K562 (cell line): Measurements from ENCODE around the gene CCDC33. TPM values are rescaled to one million over a fixed set of nuclear protein-coding genes. Genes with fewer than 3 reads are reported as not detected.

Experiments
- ATAC-seq: fragments of 200-7000 bp; cut with Tn5 transposase; 3 replicates; pipeline ENCODE4 v1.9.1; 2020; ENCODE audit warnings: moderate library complexity
- BruUV-seq: library from RNA; stranded (reverse); fragments of 400-500 nt; replicated peaks from 2 replicates; lab custom pipeline; 2021; lab: Mats Ljungman, UMichigan
- CTCF ChIA-PET: fragments of 300-600 bp; formaldehyde crosslinking; extraction: SDS; loops from one replicate; lab custom pipeline; 2021; ENCODE audit warnings: low intra/inter-chr PET ratio; lab: Yijun Ruan, JAX
- POLR2A ChIA-PET: fragments of 300-600, 350-650 bp; sonication (Branson Sonifier 250); formaldehyde crosslinking; extraction: SDS; loops from one replicate; lab custom pipeline; 2021; ENCODE audit warnings: antibody characterized with exemption, inconsistent platforms; lab: Yijun Ruan, JAX
- DNase-seq, 4 experiments: peaks; one replicate each; pipeline versions ENCODE4 v3.0.0 to v3.0.0-alpha.2; 2011 to 2018; ENCODE audit warnings: low spot score in 3 of 4, mixed read lengths in 3 of 4; ENCODE audit errors: extremely low read depth in 1 of 4
- FAIRE-seq: peaks from 2 replicates; lab custom pipeline; 2011; peaks lifted over from hg19 to GRCh38; lab: Jason Lieb, UNC
- H2AFZ ChIP-seq: 2 replicates; pipeline ENCODE4 v1.6.0; 2011; ENCODE audit warnings: low read depth, low read length, control low read depth, inconsistent platforms
- H3K27ac ChIP-seq: fragments of 200-600 bp; 3 replicates; pipeline ENCODE4 v1.8.0; 2011; ENCODE audit warnings: low read depth, mild to moderate bottlenecking, control low read depth, inconsistent platforms, low read length, moderate library complexity, mixed read lengths; ENCODE audit errors: extremely low read depth
- H3K27me3 ChIP-seq, 2 experiments: fragments of 300-600 bp in 1 of 2; 2 replicates in 1 of 2; 3 replicates in 1 of 2; pipeline versions ENCODE4 v1.6.0 to v1.8.0; 2011; ENCODE audit warnings: inconsistent platforms in 2 of 2, low read length in 2 of 2, mild to moderate bottlenecking in 1 of 2, mixed read lengths in 1 of 2, moderate library complexity in 1 of 2; ENCODE audit not compliant: control insufficient read depth in 2 of 2, insufficient read depth in 2 of 2
- H3K36me3 ChIP-seq: fragments of 300-600 bp; 3 replicates; pipeline ENCODE4 v1.8.0; 2011; ENCODE audit warnings: mild to moderate bottlenecking, low read length, inconsistent platforms; ENCODE audit not compliant: control insufficient read depth, insufficient read depth
- H3K4me1 ChIP-seq, 2 experiments: fragments of 200-600 bp in 1 of 2; replicated peaks in 1 of 2; 2 replicates in 1 of 2; 3 replicates in 1 of 2; pipeline versions ENCODE4 v1.5.1 to v1.8.0; 2011; ENCODE audit warnings: inconsistent platforms in 2 of 2, low read length in 2 of 2, mild to moderate bottlenecking in 1 of 2, mixed read lengths in 1 of 2, moderate library complexity in 1 of 2; ENCODE audit not compliant: control insufficient read depth in 2 of 2, insufficient read depth in 2 of 2
- H3K4me2 ChIP-seq: 2 replicates; pipeline ENCODE4 v1.6.1; 2011; ENCODE audit warnings: low read length, control low read depth, inconsistent platforms, mixed read lengths; ENCODE audit not compliant: insufficient read depth
- H3K4me3 ChIP-seq: fragments of 200-600 bp; sonication (generic), shearing (Covaris generic); 2 replicates; pipeline ENCODE4 v1.5.1; 2016; ENCODE audit warnings: control low read depth, inconsistent platforms
- H3K79me2 ChIP-seq: fragments of 200-600 bp; 3 replicates; pipeline ENCODE4 v1.8.0; 2011; ENCODE audit warnings: low read length, inconsistent platforms; ENCODE audit not compliant: control insufficient read depth, insufficient read depth
- H3K9ac ChIP-seq, 2 experiments: 2 replicates each; pipeline versions ENCODE4 v1.6.0 to v1.6.1; 2011; ENCODE audit warnings: low read depth in 2 of 2, low read length in 2 of 2, control low read depth in 1 of 2, inconsistent platforms in 1 of 2, mild to moderate bottlenecking in 1 of 2, mixed read lengths in 1 of 2; ENCODE audit not compliant: insufficient read depth in 1 of 2
- H3K9me1 ChIP-seq: one replicate; pipeline ENCODE4 v1.6.0; 2011; ENCODE audit warnings: inconsistent platforms, mild to moderate bottlenecking, low read length, moderate library complexity; ENCODE audit not compliant: control insufficient read depth, insufficient read depth
- H3K9me3 ChIP-seq: replicated peaks from 2 replicates; pipeline ENCODE4 v1.5.1; 2011; ENCODE audit warnings: low read depth, low read length, inconsistent platforms; ENCODE audit not compliant: control insufficient read depth, insufficient read depth
- H4K20me1 ChIP-seq: replicated peaks from 2 replicates; pipeline ENCODE4 v1.6.1; 2011; ENCODE audit warnings: low read length, inconsistent platforms, mixed read lengths; ENCODE audit not compliant: control insufficient read depth, insufficient read depth
- DNMT1 ChIP-seq: fragments of 450-650 bp; IDR thresholded peaks from 2 replicates; pipeline ENCODE4 v1.6.1; 2016; ENCODE audit warnings: antibody characterized with exemption, mild to moderate bottlenecking
- ILF3 ChIP-seq: fragments of 450-650 bp; IDR thresholded peaks from 2 replicates; pipeline ENCODE4 v1.6.1; 2018; ENCODE audit warnings: antibody characterized with exemption, mild to moderate bottlenecking, moderate library complexity, borderline replicate concordance
- MCM2 ChIP-seq: fragments of 450-650 bp; IDR thresholded peaks from 2 replicates; pipeline ENCODE4 v1.6.1; 2017; ENCODE audit warnings: low read depth, mild to moderate bottlenecking
- NEUROD1 ChIP-seq: fragments of 150-350 bp; IDR thresholded peaks from 2 replicates; pipeline ENCODE4 v1.6.1; 2014; ENCODE audit warnings: borderline replicate concordance, low read length, low read depth; ENCODE audit not compliant: partially characterized antibody
- NUFIP1 ChIP-seq: fragments of 450-650 bp; IDR thresholded peaks from 2 replicates; pipeline ENCODE4 v1.6.1; 2018; ENCODE audit not compliant: partially characterized antibody
- RB1 ChIP-seq: fragments of 450-650 bp; IDR thresholded peaks from 2 replicates; pipeline ENCODE4 v1.6.1; 2017; ENCODE audit warnings: low read depth, mild to moderate bottlenecking
- RBM39 ChIP-seq: fragments of 200-400 bp; formaldehyde crosslinking; optimal IDR thresholded peaks from 2 replicates; pipeline ENCODE3; 2018; ENCODE audit warnings: low read depth, low read length
- RUNX1 ChIP-seq: sonication (generic); IDR thresholded peaks from 2 replicates; pipeline ENCODE4 v1.6.1; 2016; ENCODE audit warnings: antibody characterized with exemption, low read depth
- SIN3B ChIP-seq: fragments of 450-650 bp; IDR thresholded peaks from 2 replicates; pipeline ENCODE4 v1.6.1; 2017; ENCODE audit warnings: low read depth, mild to moderate bottlenecking, moderate library complexity
- SMARCC2 ChIP-seq: fragments of 450-650 bp; IDR thresholded peaks from 2 replicates; pipeline ENCODE4 v1.6.1; 2017; ENCODE audit warnings: antibody characterized with exemption, moderate library complexity, mild to moderate bottlenecking, low read depth
- TAL1 ChIP-seq: fragments of 450-650 bp; IDR thresholded peaks from 2 replicates; pipeline ENCODE4 v1.6.1; 2016; ENCODE audit warnings: mild to moderate bottlenecking
- TEAD2 ChIP-seq: fragments of 450-650 bp; IDR thresholded peaks from 2 replicates; pipeline ENCODE4 v1.6.1; 2016; ENCODE audit warnings: missing genetic modification characterization, control low read depth, missing compliant biosample characterization
- U2AF2 ChIP-seq: fragments of 200-400 bp; formaldehyde crosslinking; optimal IDR thresholded peaks from 2 replicates; pipeline ENCODE3; 2017; ENCODE audit warnings: low read depth, mild to moderate bottlenecking, low read length
- WGBS: fragments of 100-300 bp; shearing (Covaris generic); methylation state at CpG from one replicate; pipeline ENCODE4 v1.1.6; 2016; ENCODE audit warnings: low coverage, mixed read lengths; ENCODE audit not compliant: insufficient coverage; ENCODE audit errors: missing lambda C conversion rate; 5-methylcytosine and 5-hydroxymethylcytosine counted together
- in situ Hi-C: fragments of 300-500 bp; cut with MboI; formaldehyde crosslinking; loops from 4 replicates; pipeline ENCODE4 v1.15.0; 2018; ENCODE audit warnings: inconsistent platforms, mixed read lengths
- intact Hi-C: fragments of 100-400 bp; cut with micrococcal nuclease; formaldehyde crosslinking; loops from 2 replicates; pipeline ENCODE4 v1.14.2; 2022
- polyA plus RNA-seq, 8 experiments: library from polyadenylated mRNA; depleted of rRNA in 4 of 8; stranded (reverse) in 5 of 8; unstranded in 3 of 8; fragments of >200 nt; fragmentation: Nextera tagmentation in 2 of 8; fragmentation: Illumina TruSeq in 1 of 8; extraction: Ambion mirVana in 2 of 8; extraction: Trizol in 1 of 8; gene quantifications; 2 replicates each; pipeline versions ENCODE4 v1.2.1 to v1.2.3, GENCODE V29; 2011 to 2014; ENCODE audit warnings: inconsistent platforms in 1 of 8, missing spikeins in 1 of 8
- total RNA-seq, 7 experiments: library from RNA; depleted of rRNA in 6 of 7; stranded (reverse); fragments of >200 nt in 6 of 7; fragmentation: Illumina TruSeq in 2 of 7; extraction: Trizol in 2 of 7; gene quantifications; 2 replicates each; pipeline versions ENCODE4 v1.2.1 to v1.2.3, GENCODE V29; 2011 to 2021; ENCODE audit warnings: low replicate concordance in 1 of 7
- TF ChIP-seq, protein P1 (sequence below): fragments of 250-450 bp; sonication (Bioruptor Pico); IDR thresholded peaks from 2 replicates; pipeline ENCODE4 v1.4.0; 2020; ENCODE audit warnings: mild to moderate bottlenecking, moderate library complexity

Gene CCDC33
- total and polyA plus RNA-seq, 9 of the 15 experiments (the other 6 are each of a cell fraction or from before 2014, with no cell fraction given): 0.08 to 1.1 (median 0.15) TPM; not detected in 4

DNA sequence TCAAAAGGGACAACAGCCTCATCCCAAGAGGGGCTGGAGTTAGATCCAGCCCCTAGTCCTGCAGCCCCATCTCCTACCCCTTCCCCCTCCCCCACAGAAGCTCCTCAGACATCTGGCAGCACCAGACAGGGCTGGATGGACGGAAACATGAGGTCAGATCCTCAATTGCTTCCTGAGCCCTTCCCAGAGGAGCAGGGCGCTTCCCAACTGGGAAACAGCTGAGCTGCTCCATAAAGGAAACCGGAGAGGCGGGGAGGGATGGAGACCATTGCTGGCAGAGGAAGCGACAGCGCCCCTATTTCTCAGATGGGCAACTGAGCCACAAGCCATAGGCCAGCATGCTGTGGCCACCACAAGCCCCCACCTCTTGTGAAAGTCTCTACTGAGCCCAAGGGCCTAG, 149.6 kb downstream of the CCDC33 start:
- ChIA-PET POLR2A (interaction anchor here (3.9 kb wide), 1 partner anchor 49 kb away, joined by 12 read pairs; the partner anchor contains the start of gene SEMA7A), CTCF (interaction anchor here (5.9 kb wide), 1 partner anchor 53 kb away, joined by 102 read pairs; no protein-coding TSS in a partner anchor)
- TF ChIP-seq MCM2 (no peak), NUFIP1 (no peak), TEAD2 (tag) (no peak), RB1 (no peak), RUNX1 (no peak), SIN3B (no peak), ILF3 (no peak), TAL1 (no peak), DNMT1 (no peak), SMARCC2 (no peak), NEUROD1 (no peak), RBM39 (no peak), U2AF2 (no peak)
- TF ChIP-seq, protein P1, sequence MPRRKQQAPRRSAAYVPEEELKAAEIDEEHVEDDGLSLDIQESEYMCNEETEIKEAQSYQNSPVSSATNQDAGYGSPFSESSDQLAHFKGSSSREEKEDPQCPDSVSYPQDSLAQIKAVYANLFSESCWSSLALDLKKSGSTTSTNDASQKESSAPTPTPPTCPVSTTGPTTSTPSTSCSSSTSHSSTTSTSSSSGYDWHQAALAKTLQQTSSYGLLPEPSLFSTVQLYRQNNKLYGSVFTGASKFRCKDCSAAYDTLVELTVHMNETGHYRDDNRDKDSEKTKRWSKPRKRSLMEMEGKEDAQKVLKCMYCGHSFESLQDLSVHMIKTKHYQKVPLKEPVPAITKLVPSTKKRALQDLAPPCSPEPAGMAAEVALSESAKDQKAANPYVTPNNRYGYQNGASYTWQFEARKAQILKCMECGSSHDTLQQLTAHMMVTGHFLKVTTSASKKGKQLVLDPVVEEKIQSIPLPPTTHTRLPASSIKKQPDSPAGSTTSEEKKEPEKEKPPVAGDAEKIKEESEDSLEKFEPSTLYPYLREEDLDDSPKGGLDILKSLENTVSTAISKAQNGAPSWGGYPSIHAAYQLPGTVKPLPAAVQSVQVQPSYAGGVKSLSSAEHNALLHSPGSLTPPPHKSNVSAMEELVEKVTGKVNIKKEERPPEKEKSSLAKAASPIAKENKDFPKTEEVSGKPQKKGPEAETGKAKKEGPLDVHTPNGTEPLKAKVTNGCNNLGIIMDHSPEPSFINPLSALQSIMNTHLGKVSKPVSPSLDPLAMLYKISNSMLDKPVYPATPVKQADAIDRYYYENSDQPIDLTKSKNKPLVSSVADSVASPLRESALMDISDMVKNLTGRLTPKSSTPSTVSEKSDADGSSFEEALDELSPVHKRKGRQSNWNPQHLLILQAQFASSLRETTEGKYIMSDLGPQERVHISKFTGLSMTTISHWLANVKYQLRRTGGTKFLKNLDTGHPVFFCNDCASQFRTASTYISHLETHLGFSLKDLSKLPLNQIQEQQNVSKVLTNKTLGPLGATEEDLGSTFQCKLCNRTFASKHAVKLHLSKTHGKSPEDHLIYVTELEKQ: no peak
- BruUV-seq: no TSS peak
- H3K9ac ChIP-seq: no peak overlapping the region
- no peaks in the 10 kb centered on the region for H3K9me3 ChIP-seq
- H3K9me1 ChIP-seq: no peaks in the 10 kb centered on the region
- H3K27ac ChIP-seq: no peak overlapping the region
- intact Hi-C loops: no loop called here
- H3K4me1 ChIP-seq: peaks cover 55 to 83% of the 10 kb centered on the region in 2 experiments
- ATAC-seq (no peak), DNase-seq (no peak), FAIRE-seq (no peak)
- no peaks in the 10 kb centered on the region for H3K79me2 ChIP-seq
- H3K27me3 ChIP-seq: no peaks in the 10 kb centered on the region
- 93% methylated on average over 6 of the region's 6 CpGs for WGBS
- no peaks in the 10 kb centered on the region for H4K20me1 ChIP-seq
- no peak overlapping the region for H3K4me2 ChIP-seq
- in situ Hi-C loops: loop anchor here (5.0 kb wide), 2 partner anchors 52 to 237 kb away; no protein-coding TSS in a partner anchor
- no peaks in the 10 kb centered on the region for H3K36me3 ChIP-seq
- no peak overlapping the region for H3K4me3 ChIP-seq
- no peak overlapping the region for H2AFZ ChIP-seq
